BJ (cell line): ENCODE data around the gene OXNAD1. TPM values are rescaled to one million over a fixed set of nuclear protein-coding genes. Genes with fewer than 3 reads are reported as not detected.

Source experiments
- CTCF ChIA-PET: fragments of 350-600 bp; formaldehyde crosslinking; extraction: SDS; loops from one replicate; lab custom pipeline; 2021; ENCODE audit warnings: antibody characterized with exemption, inconsistent platforms; lab: Yijun Ruan, JAX
- POLR2A ChIA-PET: fragments of 300-600 bp; sonication (Branson Sonifier 250); formaldehyde crosslinking; extraction: SDS; loops from one replicate; lab custom pipeline; 2021; ENCODE audit warnings: antibody characterized with exemption; lab: Charles Lee
- DNase-seq: peaks from one replicate; pipeline ENCODE4 v3.0.0-alpha.2; 2011; ENCODE audit warnings: low read depth
- H3K27me3 ChIP-seq: 2 replicates; pipeline ENCODE4 v1.6.0; 2011; ENCODE audit warnings: low read length; ENCODE audit not compliant: control insufficient read depth, insufficient read depth
- H3K36me3 ChIP-seq: 2 replicates; pipeline ENCODE4 v1.5.1; 2011; ENCODE audit warnings: low read length; ENCODE audit not compliant: control insufficient read depth, insufficient read depth
- H3K4me3 ChIP-seq: 2 replicates; pipeline ENCODE4 v1.5.1; 2011; ENCODE audit warnings: low read depth, mild to moderate bottlenecking, control low read depth, low read length
- CTCF ChIP-seq: IDR thresholded peaks from 2 replicates; pipeline ENCODE4 v1.5.1; 2011; ENCODE audit warnings: low read depth, mild to moderate bottlenecking, control low read depth, inconsistent platforms, low read length, moderate library complexity; ENCODE audit not compliant: insufficient read depth
- polyA plus RNA-seq: library from polyadenylated mRNA; depleted of rRNA; stranded (reverse); fragments of >200 nt; gene quantifications from 2 replicates; pipeline ENCODE4 v1.2.3, GENCODE V29; 2011

OXNAD1 gene
- polyA plus RNA-seq, 1 experiment = 8.9 TPM

DNA sequence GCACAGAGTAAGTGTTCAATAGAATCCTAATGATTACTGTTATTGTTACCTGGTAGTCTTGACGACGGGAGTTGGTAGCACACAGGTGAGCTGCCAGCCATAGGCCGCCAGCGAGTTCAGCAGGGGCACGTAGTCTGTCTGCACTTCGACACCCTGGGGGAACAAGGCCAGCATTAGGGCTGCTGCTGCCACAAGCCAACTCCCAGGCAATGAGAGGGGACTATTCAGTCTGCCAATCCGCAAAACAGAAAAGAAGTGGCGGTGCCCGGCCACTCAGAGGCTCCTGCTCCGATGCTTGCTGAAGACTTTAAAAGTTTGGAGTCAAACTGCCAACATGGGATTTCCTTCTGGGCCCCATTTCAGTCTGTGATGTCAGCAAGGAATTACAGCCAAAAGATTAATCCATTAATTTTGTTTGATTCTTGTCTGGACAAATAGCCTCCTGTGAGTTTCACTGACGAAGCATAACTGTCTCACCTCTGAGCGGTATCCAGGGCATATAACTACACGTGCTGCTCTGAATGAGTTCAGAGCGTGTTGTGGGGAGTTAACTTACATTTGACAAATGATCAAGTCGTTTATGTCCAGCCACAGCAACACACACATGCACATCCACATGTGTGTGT, 61.8 kb downstream of the OXNAD1 start:
- no peak for TF ChIP-seq CTCF
- POLR2A ChIA-PET = no interaction called here
- CTCF ChIA-PET = no interaction called here

GRCh38 chr3:16328124-16328523, 63.1 kb downstream of the OXNAD1 start:
- CTCF ChIA-PET = no interaction called here
- Histone ChIP-seq H3K4me3 (no peak overlapping the region), H3K36me3 (peaks cover 5% of the 10 kb centered on the region), H3K27me3 (no peaks in the 10 kb centered on the region)
- POLR2A ChIA-PET = no interaction called here
- no peak for DNase-seq
- no peak for TF ChIP-seq CTCF

More for the DNA sequence above, 61.8 kb downstream of the OXNAD1 start:
- Histone ChIP-seq H3K36me3 (peaks cover 14% of the 10 kb centered on the region), H3K27me3 (no peaks in the 10 kb centered on the region), H3K4me3 (no peak overlapping the region)
- DNase-seq = no peak

DNA sequence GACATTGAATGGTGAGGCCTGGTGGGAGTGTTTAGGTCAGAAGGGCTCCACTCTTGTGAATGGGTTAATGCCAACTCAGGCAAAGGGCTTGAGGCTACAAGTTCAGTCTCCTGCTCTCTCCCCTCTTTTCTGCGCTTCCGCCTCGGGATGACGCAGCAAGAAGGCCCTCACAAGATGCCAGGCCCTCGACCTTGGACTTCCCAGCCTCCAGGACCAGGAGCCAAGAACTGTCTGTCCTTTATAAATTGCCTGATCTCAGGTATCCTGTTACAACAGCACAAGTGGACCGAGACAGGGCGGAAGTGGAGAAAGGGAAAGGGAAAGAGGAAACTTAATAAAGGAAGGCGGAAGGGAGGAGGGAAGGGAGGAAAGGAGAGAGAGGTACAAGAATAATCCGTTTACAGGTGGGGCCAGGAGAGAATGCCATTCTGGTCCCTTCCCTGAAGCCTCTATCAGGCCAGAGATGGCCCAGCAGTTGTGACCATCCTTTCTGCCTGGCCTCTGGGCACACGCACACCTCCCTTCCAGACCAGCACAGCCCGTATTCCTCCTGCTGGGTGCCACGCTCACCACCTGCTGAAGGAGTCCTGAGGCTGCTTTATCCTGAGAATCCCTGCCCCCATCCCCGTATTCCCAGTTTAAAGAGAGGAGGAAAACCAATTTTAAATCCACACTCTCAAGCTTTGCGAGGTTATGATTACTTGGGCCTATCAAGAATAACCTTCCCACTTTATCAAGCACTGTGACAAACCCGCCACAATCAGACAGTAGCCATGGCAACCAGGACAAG, 64.2 kb downstream of the OXNAD1 start:
- peaks cover 2% of the 10 kb centered on the region for H3K36me3 ChIP-seq
- ChIA-PET CTCF (interaction anchor here (0.6 to 1.3 kb wide), 2 partner anchors 15 to 88 kb away, joined by 3 to 4 read pairs; no protein-coding TSS in a partner anchor), POLR2A (no interaction called here)
- no peak for DNase-seq
- no peak overlapping the region for H3K4me3 ChIP-seq
- no peaks in the 10 kb centered on the region for H3K27me3 ChIP-seq
- no peak for TF ChIP-seq CTCF

DNA sequence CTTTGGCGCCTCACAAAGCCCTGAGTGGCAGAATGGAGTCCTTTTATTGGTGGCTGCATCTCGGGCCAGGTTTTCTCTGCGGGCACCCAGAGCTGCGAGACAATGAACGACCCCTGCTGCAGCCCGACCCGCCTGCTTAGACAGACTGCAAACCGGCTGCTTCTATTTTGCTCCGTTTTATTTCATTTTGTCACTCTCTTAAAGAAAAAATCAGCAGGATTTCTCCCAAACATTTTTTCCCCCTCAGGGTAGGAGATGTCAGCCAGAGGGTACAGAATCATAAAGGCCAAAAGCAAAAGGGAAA, 64.8 kb downstream of the OXNAD1 start:
- ChIA-PET CTCF (interaction anchor here (0.6 to 1.3 kb wide), 2 partner anchors 16 to 87 kb away, joined by 3 to 4 read pairs; no protein-coding TSS in a partner anchor), POLR2A (no interaction called here)
- no peak for TF ChIP-seq CTCF
- no peak overlapping the region for H3K4me3 ChIP-seq
- no peaks in the 10 kb centered on the region for H3K27me3 ChIP-seq
- no peak for DNase-seq
- H3K36me3 ChIP-seq = peaks cover 2% of the 10 kb centered on the region

- ChIA-PET CTCF (no interaction called here), POLR2A (no interaction called here)
- Histone ChIP-seq H3K4me3 (no peak overlapping the region), H3K27me3 (no peaks in the 10 kb centered on the region), H3K36me3 (peaks cover 2% of the 10 kb centered on the region)
- DNase-seq = no peak
- no peak for TF ChIP-seq CTCF
These were observed 65.3 kb downstream of the OXNAD1 start for GRCh38 chr3:16330351-16330750.
